BLaER1 treated with 17β-estradiol and CSF1 and Interleukin-3, amounts not matched to agents 10 nM and 100 nM (cell line): Measurements from ENCODE around the gene FLOT2.
"Not testable (repeated sequence)": the region's sequence is repeated elsewhere in the genome, so short reads cannot be mapped to it uniquely, and the experiment has no call there.

Source experiments
- H3K27ac ChIP-seq, 11 experiments: shearing (Covaris generic); formaldehyde crosslinking; 2 replicates each; pipeline ENCODE4 v1.8.1; 2022
- H3K27me3 ChIP-seq, 11 experiments: shearing (Covaris generic); formaldehyde crosslinking; 2 replicates each; pipeline ENCODE4 v1.8.1; 2022
- H3K36me3 ChIP-seq, 11 experiments: shearing (Covaris generic); formaldehyde crosslinking; 2 replicates each; pipeline ENCODE4 v1.8.1; 2022
- H3K4me1 ChIP-seq, 10 experiments: shearing (Covaris generic); formaldehyde crosslinking; 2 replicates each; pipeline ENCODE4 v1.8.1; 2022
- H3K4me2 ChIP-seq, 11 experiments: shearing (Covaris generic); formaldehyde crosslinking; 2 replicates each; pipeline ENCODE4 v1.8.1; 2022
- H3K4me3 ChIP-seq, 10 experiments: shearing (Covaris generic); formaldehyde crosslinking; 2 replicates each; pipeline ENCODE4 v1.8.1; 2022
- H3K9ac ChIP-seq, 11 experiments: shearing (Covaris generic); formaldehyde crosslinking; 2 replicates each; pipeline ENCODE4 v1.8.1; 2022
- H3K9me3 ChIP-seq, 11 experiments: shearing (Covaris generic); formaldehyde crosslinking; replicated peaks in 1 of 11; 2 replicates each; pipeline ENCODE4 v1.8.1; 2022
- H4K20me1 ChIP-seq, 11 experiments: shearing (Covaris generic); formaldehyde crosslinking; 2 replicates each; pipeline ENCODE4 v1.8.1; 2022
- Cebpa-rat ChIP-seq, 11 experiments: shearing (Covaris generic); IDR thresholded peaks; 2 replicates each; pipeline ENCODE4 v1.8.1; 2022

Gene FLOT2

DNA sequence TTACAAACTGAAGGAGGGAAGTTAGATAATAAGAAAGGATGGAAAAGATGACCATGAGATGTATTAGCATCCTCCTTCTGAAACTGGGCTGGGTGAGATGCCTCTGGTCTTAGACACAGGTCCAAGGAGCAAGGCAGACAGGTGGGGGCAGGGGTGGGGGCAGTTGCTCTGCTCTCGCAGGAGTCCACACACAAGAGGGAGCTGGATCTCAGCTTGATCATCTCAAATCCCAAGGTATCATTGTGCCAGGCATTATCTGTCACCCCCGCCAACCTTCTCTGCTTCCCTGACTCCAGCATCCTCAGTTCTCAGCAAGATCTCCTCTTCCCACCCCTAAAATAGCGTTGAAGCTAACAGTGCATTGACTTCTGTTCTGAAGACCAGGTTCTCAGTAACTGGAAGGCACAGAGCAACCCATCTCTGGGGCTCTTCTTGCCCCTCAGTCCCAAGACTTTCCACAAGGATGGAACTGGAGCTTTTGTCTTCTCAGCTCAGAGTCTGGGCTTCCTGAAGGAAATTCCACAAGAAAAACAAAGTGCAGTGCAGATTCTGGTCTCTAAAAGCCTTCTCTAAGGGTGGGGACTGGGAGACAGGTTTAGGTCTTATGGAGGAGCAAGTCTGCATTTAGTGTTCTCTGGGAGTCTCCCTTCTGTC, 1.6 kb downstream of the FLOT2 start:
- peaks cover 0 to 14% (median 0%) of the 10 kb centered on the region in 11 experiments; a peak in 4 of 22 replicates for H4K20me1 ChIP-seq
- no peaks in the 10 kb centered on the region for H3K27me3 ChIP-seq
- no peak for TF ChIP-seq Cebpa-rat (IDR thresholded peaks at IDR 0.05)
- H3K4me2 ChIP-seq = peak overlapping the region; percentile 84 to 99 (median 92)
- H3K4me3 ChIP-seq = peak overlapping the region; percentile 79 to 94 (median 90)
- peak overlapping the region; percentile 82 to 91 (median 88) for H3K9ac ChIP-seq
- H3K9me3 ChIP-seq = no peaks in the 10 kb centered on the region; a peak in 1 of 22 replicates
- H3K4me1 ChIP-seq = peaks cover 79 to 91% (median 82%) of the 10 kb centered on the region in 10 experiments
- peaks cover 0 to 25% (median 12%) of the 10 kb centered on the region in 11 experiments; a peak in 13 of 22 replicates for H3K36me3 ChIP-seq
- peak overlapping the region in 9 of 11 experiments; percentile 83 to 91 (median 87); a peak in 17 of 22 replicates for H3K27ac ChIP-seq

DNA sequence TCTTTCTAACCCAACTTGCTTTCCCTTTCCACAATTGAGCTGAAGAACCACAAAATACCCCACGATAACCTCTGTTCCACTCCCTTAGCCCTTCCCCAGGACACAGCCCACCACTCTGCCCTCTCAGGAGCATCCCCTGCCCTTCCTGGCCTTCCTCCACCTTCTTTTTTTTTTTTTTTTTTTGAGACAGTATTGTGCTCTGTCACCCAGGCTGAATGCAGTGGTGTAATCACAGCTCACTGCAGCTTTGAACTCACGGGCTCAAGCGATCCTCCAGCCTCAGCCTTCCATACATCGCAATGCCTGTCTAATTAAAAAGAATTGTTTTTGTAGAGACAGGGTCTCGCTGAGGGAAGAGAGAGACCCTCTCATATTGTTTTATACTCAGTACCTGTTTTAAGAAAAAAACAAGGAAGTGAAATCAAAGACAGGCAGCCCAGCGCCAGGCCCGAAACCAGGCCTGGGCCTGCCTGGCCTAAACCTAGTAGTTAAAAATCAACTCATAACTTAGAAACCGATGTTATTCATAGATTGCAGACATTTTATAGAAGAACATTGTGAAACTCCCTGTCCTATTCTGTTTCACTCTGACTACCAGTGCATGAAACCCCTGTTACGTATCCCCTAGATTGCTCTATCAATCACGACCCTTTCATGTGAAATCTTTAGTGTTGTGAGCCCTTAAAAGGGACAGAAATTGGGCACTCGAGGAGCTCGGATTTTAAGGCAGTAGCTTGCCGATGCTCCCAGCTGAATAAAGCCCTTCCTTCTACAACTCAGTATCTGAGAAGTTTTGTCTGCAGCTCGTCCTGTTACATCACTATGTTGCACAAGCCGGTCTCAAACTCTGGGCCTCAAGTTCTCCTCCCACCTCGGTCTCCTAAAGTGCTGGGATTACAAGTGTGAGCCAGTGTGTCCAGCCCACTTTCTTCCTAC, 4.0 kb downstream of the FLOT2 start:
- H3K9me3 ChIP-seq, H3K27me3 ChIP-seq: not testable (repeated sequence)
- peaks cover 88 to 95% (median 92%) of the 10 kb centered on the region in 10 experiments for H3K4me1 ChIP-seq
- H3K4me3 ChIP-seq = peak overlapping the region in 8 of 10 experiments; percentile 7 to 53 (median 32); a peak in 13 of 20 replicates
- peak overlapping the region; percentile 72 to 98 (median 91) for H3K4me2 ChIP-seq
- peak overlapping the region; percentile 55 to 95 (median 90) for H3K27ac ChIP-seq
- peaks cover 0 to 15% (median 7%) of the 10 kb centered on the region in 11 experiments; a peak in 13 of 22 replicates for H3K36me3 ChIP-seq
- H4K20me1 ChIP-seq = peaks cover 0 to 29% (median 8%) of the 10 kb centered on the region in 11 experiments; a peak in 8 of 22 replicates
- peak overlapping the region; percentile 64 to 83 (median 77) for H3K9ac ChIP-seq
- peak in 8 of 11 experiments; percentile 24 to 79 (median 52); a peak in 13 of 22 replicates for TF ChIP-seq Cebpa-rat (IDR thresholded peaks at IDR 0.05)

GRCh38 chr17:28892024-28892423, 5.5 kb downstream of the FLOT2 start:
- Histone ChIP-seq H3K9me3 (no peaks in the 10 kb centered on the region; a peak in 1 of 22 replicates), H4K20me1 (peaks cover 0 to 44% (median 18%) of the 10 kb centered on the region in 11 experiments; a peak in 10 of 22 replicates), H3K4me3 (0 out of 20 replicates have a peak overlapping the region, but pooled peaks of 1 of the 10 experiments have one; percentile 46), H3K36me3 (peaks cover 0 to 20% (median 13%) of the 10 kb centered on the region in 11 experiments; a peak in 12 of 22 replicates), H3K4me2 (peak overlapping the region; percentile 72 to 98 (median 91)), H3K27ac (peak overlapping the region in 9 of 11 experiments; percentile 85 to 95 (median 91); a peak in 17 of 22 replicates), H3K27me3 (no peaks in the 10 kb centered on the region), H3K4me1 (peaks cover 87 to 100% (median 95%) of the 10 kb centered on the region in 10 experiments), H3K9ac (peak overlapping the region in 6 of 11 experiments; percentile 6 to 80 (median 24); a peak in 6 of 22 replicates)
- no peak for TF ChIP-seq Cebpa-rat (IDR thresholded peaks at IDR 0.05)

DNA sequence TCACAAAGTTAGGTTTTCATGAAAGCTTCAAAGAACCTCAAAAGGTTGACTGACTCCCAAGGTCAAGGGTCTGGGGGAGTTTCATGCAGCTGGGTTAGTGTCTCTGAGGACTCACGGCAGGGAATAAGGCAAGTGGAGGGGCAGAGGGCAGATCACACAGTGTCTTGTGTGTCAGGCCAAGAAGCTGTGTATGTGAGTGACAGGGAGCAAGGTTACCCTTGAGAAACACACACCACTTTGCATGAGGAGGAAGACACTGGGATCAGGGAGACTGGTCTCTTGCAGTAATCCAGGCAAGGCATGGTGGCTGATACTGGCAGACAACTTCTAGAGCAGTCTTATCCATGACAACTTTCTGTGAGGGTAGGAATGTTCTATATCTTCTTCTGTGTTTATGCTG, 6.3 kb downstream of the FLOT2 start:
- Histone ChIP-seq H3K27me3 (no peaks in the 10 kb centered on the region), H3K27ac (peak overlapping the region in 7 of 11 experiments; percentile 0 to 95 (median 90); a peak in 10 of 22 replicates), H3K4me3 (no peak overlapping the region), H3K36me3 (peaks cover 0 to 23% (median 13%) of the 10 kb centered on the region in 11 experiments; a peak in 13 of 22 replicates), H3K4me1 (peaks cover 84 to 100% (median 92%) of the 10 kb centered on the region in 10 experiments), H3K9me3 (no peaks in the 10 kb centered on the region; a peak in 1 of 22 replicates), H3K9ac (peak overlapping the region in 1 of 11 experiments; percentile 6; a peak in 3 of 22 replicates), H4K20me1 (peaks cover 0 to 51% (median 23%) of the 10 kb centered on the region in 11 experiments; a peak in 10 of 22 replicates), H3K4me2 (peak overlapping the region; percentile 74 to 98 (median 91))
- TF ChIP-seq Cebpa-rat (IDR thresholded peaks at IDR 0.05) = no peak

DNA sequence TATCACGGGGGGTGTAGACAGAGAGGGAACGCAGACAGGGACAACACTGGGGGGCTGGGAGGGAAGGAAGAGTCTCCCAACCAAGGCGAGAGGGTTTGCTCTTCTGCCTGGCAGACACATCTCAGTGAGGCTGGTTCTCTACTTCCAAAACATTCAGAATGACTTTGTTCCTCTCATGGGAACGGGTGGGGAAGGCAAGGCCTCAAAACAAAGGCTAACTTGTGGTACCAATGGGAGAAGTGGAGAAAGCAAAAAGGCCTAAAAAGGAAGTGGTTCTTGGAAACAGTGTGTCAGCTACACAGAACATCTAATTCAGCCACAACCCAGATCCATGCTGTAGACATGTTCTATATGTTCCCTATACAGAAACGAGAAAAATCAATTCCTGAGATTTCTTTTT, 7.5 kb downstream of the FLOT2 start:
- no peak for TF ChIP-seq Cebpa-rat (IDR thresholded peaks at IDR 0.05)
- H3K36me3 ChIP-seq = peaks cover 0 to 35% (median 24%) of the 10 kb centered on the region in 11 experiments; a peak in 17 of 22 replicates
- no peak overlapping the region; a peak in 1 of 20 replicates for H3K4me3 ChIP-seq
- no peaks in the 10 kb centered on the region for H3K27me3 ChIP-seq
- peak overlapping the region in 5 of 11 experiments; percentile 8 to 57 (median 47); a peak in 7 of 22 replicates for H3K9ac ChIP-seq
- peak overlapping the region; percentile 74 to 98 (median 91) for H3K4me2 ChIP-seq
- H3K4me1 ChIP-seq = peaks cover 72 to 100% (median 93%) of the 10 kb centered on the region in 10 experiments
- no peaks in the 10 kb centered on the region; a peak in 1 of 22 replicates for H3K9me3 ChIP-seq
- H4K20me1 ChIP-seq = peaks cover 0 to 58% (median 26%) of the 10 kb centered on the region in 11 experiments; a peak in 12 of 22 replicates
- peak overlapping the region in 7 of 11 experiments; percentile 42 to 68 (median 54); a peak in 16 of 22 replicates for H3K27ac ChIP-seq

GRCh38 chr17:28888832-28889231, 8.7 kb downstream of the FLOT2 start:
- H3K36me3 ChIP-seq = peaks cover 4 to 47% (median 30%) of the 10 kb centered on the region in 11 experiments; a peak in 21 of 22 replicates
- H3K4me2 ChIP-seq = peak overlapping the region; percentile 18 to 98 (median 91)
- H4K20me1 ChIP-seq = peaks cover 0 to 68% (median 26%) of the 10 kb centered on the region in 11 experiments; a peak in 12 of 22 replicates
- no peak for TF ChIP-seq Cebpa-rat (IDR thresholded peaks at IDR 0.05)
- no peak overlapping the region for H3K4me3 ChIP-seq
- H3K4me1 ChIP-seq = peaks cover 60 to 99% (median 90%) of the 10 kb centered on the region in 10 experiments
- H3K27ac ChIP-seq = no peak overlapping the region
- H3K9me3 ChIP-seq = no peaks in the 10 kb centered on the region; a peak in 1 of 22 replicates
- no peaks in the 10 kb centered on the region for H3K27me3 ChIP-seq
- 0 out of 22 replicates have a peak overlapping the region, but pooled peaks of 1 of the 11 experiments have one; percentile 5 for H3K9ac ChIP-seq

DNA sequence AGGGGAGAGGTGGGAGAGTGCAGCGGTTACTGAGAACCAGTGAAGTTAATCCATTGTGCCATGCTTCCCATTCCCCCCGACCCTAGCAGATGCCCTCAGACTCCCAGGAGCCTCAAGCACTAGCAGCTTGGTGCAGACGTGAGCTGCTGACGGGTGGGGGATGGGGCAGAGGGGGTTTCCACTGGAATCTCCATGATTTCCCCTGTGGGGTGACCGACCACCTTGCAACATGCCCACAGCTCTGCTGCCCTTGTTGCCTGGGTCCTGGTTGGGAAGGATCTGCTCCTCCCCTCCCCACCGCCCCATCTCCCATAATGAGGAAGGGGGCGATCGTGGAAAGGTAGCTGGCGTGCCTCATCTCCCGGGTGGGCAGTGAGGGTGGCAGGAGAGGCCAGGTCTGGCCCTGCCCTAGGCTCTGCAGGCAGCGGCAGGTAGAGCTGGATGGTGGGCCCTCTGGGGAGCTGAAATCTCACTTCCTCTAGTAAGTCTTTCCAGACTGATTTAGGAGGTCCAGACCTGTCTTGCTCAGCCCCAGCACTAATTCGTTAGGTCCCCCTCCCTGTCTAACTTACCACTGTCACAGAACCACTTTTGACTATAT, 9.6 kb downstream of the FLOT2 start:
- TF ChIP-seq Cebpa-rat (IDR thresholded peaks at IDR 0.05) = no peak
- Histone ChIP-seq H3K36me3 (peaks cover 12 to 55% (median 38%) of the 10 kb centered on the region in 11 experiments), H4K20me1 (peaks cover 0 to 77% (median 26%) of the 10 kb centered on the region in 11 experiments; a peak in 12 of 22 replicates), H3K9me3 (no peaks in the 10 kb centered on the region; a peak in 1 of 22 replicates), H3K9ac (0 out of 22 replicates have a peak overlapping the region, but pooled peaks of 3 of the 11 experiments have one; percentile 8 to 22 (median 9)), H3K4me1 (peaks cover 51 to 97% (median 82%) of the 10 kb centered on the region in 10 experiments), H3K27ac (no peak overlapping the region), H3K27me3 (no peaks in the 10 kb centered on the region), H3K4me2 (peak overlapping the region in 9 of 11 experiments; percentile 12 to 98 (median 92); a peak in 16 of 22 replicates), H3K4me3 (no peak overlapping the region)
